ENCODE measurements around the gene CLECL1. TPM values are rescaled to one million over a fixed set of nuclear protein-coding genes. Genes with fewer than 3 reads are reported as not detected.
"Not testable (repeated sequence)": the region's sequence is repeated elsewhere in the genome, so short reads cannot be mapped to it uniquely, and the experiment has no call there.

CLECL1 gene
- total RNA-seq, 1 donor from 2014 or later = not detected

- no peaks in the 10 kb centered on the region for H3K36me3 ChIP-seq (ENCODE audit: insufficient read depth, low read length)
- H3K9me3 Mint-ChIP-seq (ENCODE audit: unreplicated experiment) = no peaks in the 10 kb centered on the region
- no peak overlapping the region for H3K27ac ChIP-seq (ENCODE audit: low read depth, low read length)
- DNase-seq (ENCODE audit: low read depth) (no peak), FAIRE-seq (no peak)
- no peaks in the 10 kb centered on the region for H3K27me3 ChIP-seq (ENCODE audit: insufficient read depth, low read length)
- H3K36me3 Mint-ChIP-seq (ENCODE audit: low read depth, unreplicated experiment) = peaks cover 1% of the 10 kb centered on the region
- no peak overlapping the region for H3K4me2 ChIP-seq (ENCODE audit: low read length)
- no peak overlapping the region for H2AFZ ChIP-seq (ENCODE audit: low read depth, low read length)
- no peak overlapping the region for H3K9ac ChIP-seq (ENCODE audit: low read length)
- H3K79me2 ChIP-seq (ENCODE audit: insufficient read depth, low read length) = no peaks in the 10 kb centered on the region
- H3K9me3 ChIP-seq (ENCODE audit: insufficient read depth, low read depth, low read length) = no peaks in the 10 kb centered on the region
- H3K27me3 Mint-ChIP-seq (ENCODE audit: low read depth, unreplicated experiment) = no peaks in the 10 kb centered on the region
- H3K4me1 ChIP-seq (ENCODE audit: insufficient read depth, low read length) = no peaks in the 10 kb centered on the region
- H3K4me1 Mint-ChIP-seq (ENCODE audit: low read depth, unreplicated experiment) = peaks cover 12% of the 10 kb centered on the region
- H3K4me3 Mint-ChIP-seq (ENCODE audit: unreplicated experiment) = no peak overlapping the region
- H3K27ac Mint-ChIP-seq (ENCODE audit: unreplicated experiment) = no peak overlapping the region
- no peak overlapping the region for H3K4me3 ChIP-seq (ENCODE audit: insufficient read depth, low read depth, low read length)
- TF ChIP-seq EZH2 (IDR thresholded peaks at IDR 0.05; ENCODE audit: insufficient read depth, low read length) (no peak), CTCF (IDR thresholded peaks at IDR 0.05; ENCODE audit: insufficient read depth, low read depth, low read length) (no peak)
- H4K20me1 ChIP-seq (ENCODE audit: insufficient read depth, low read length) = no peaks in the 10 kb centered on the region
Measured at GRCh38 chr12:9706086-9706685, 26.7 kb downstream of the CLECL1 start.

GRCh38 chr12:9704561-9704960, 28.3 kb downstream of the CLECL1 start:
- not testable (repeated sequence) for H3K9me3 ChIP-seq (ENCODE audit: insufficient read depth, low read depth, low read length); H3K27me3 Mint-ChIP-seq (ENCODE audit: low read depth, unreplicated experiment); H3K4me1 Mint-ChIP-seq (ENCODE audit: low read depth, unreplicated experiment); H3K4me3 ChIP-seq (ENCODE audit: insufficient read depth, low read depth, low read length); H3K36me3 ChIP-seq (ENCODE audit: insufficient read depth, low read length); H3K4me3 Mint-ChIP-seq (ENCODE audit: unreplicated experiment); FAIRE-seq; H3K4me2 ChIP-seq (ENCODE audit: low read length); H4K20me1 ChIP-seq (ENCODE audit: insufficient read depth, low read length); H3K4me1 ChIP-seq (ENCODE audit: insufficient read depth, low read length); H3K36me3 Mint-ChIP-seq (ENCODE audit: low read depth, unreplicated experiment); H3K79me2 ChIP-seq (ENCODE audit: insufficient read depth, low read length); H3K27ac ChIP-seq (ENCODE audit: low read depth, low read length); DNase-seq (ENCODE audit: low read depth); H3K27me3 ChIP-seq (ENCODE audit: insufficient read depth, low read length); H2AFZ ChIP-seq (ENCODE audit: low read depth, low read length); H3K27ac Mint-ChIP-seq (ENCODE audit: unreplicated experiment); H3K9ac ChIP-seq (ENCODE audit: low read length); H3K9me3 Mint-ChIP-seq (ENCODE audit: unreplicated experiment)

- H3K79me2 ChIP-seq (ENCODE audit: insufficient read depth, low read length) = no peaks in the 10 kb centered on the region
- H3K4me3 ChIP-seq (ENCODE audit: insufficient read depth, low read depth, low read length) = no peak overlapping the region
- Mint-ChIP-seq H3K4me1 (ENCODE audit: low read depth, unreplicated experiment) (peaks cover 4% of the 10 kb centered on the region), H3K4me3 (ENCODE audit: unreplicated experiment) (no peak overlapping the region), H3K9me3 (ENCODE audit: unreplicated experiment) (no peaks in the 10 kb centered on the region), H3K27me3 (ENCODE audit: low read depth, unreplicated experiment) (no peaks in the 10 kb centered on the region), H3K36me3 (ENCODE audit: low read depth, unreplicated experiment) (peaks cover 1% of the 10 kb centered on the region), H3K27ac (ENCODE audit: unreplicated experiment) (no peak overlapping the region)
- DNase-seq (ENCODE audit: low read depth) (no peak), FAIRE-seq (no peak)
- no peaks in the 10 kb centered on the region for H3K4me1 ChIP-seq (ENCODE audit: insufficient read depth, low read length)
- H3K4me2 ChIP-seq (ENCODE audit: low read length) = no peak overlapping the region
- H3K36me3 ChIP-seq (ENCODE audit: insufficient read depth, low read length) = no peaks in the 10 kb centered on the region
- H3K9ac ChIP-seq (ENCODE audit: low read length) = no peak overlapping the region
- H3K27me3 ChIP-seq (ENCODE audit: insufficient read depth, low read length) = no peaks in the 10 kb centered on the region
- TF ChIP-seq EZH2 (IDR thresholded peaks at IDR 0.05; ENCODE audit: insufficient read depth, low read length) (no peak), CTCF (IDR thresholded peaks at IDR 0.05; ENCODE audit: insufficient read depth, low read depth, low read length) (no peak)
- no peaks in the 10 kb centered on the region for H3K9me3 ChIP-seq (ENCODE audit: insufficient read depth, low read depth, low read length)
- no peak overlapping the region for H3K27ac ChIP-seq (ENCODE audit: low read depth, low read length)
- no peaks in the 10 kb centered on the region for H4K20me1 ChIP-seq (ENCODE audit: insufficient read depth, low read length)
- no peak overlapping the region for H2AFZ ChIP-seq (ENCODE audit: low read depth, low read length)
Measured at GRCh38 chr12:9702255-9702654, 30.6 kb downstream of the CLECL1 start.

All from astrocyte (in vitro differentiated cells and primary cell).